ENCODE data around the gene DNAJC3. TPM values are rescaled to one million over a fixed set of nuclear protein-coding genes. Genes with fewer than 3 reads are reported as not detected.

The DNAJC3 gene
- total RNA-seq, 1 experiment from 2014 or later: 25.7 TPM

DNA sequence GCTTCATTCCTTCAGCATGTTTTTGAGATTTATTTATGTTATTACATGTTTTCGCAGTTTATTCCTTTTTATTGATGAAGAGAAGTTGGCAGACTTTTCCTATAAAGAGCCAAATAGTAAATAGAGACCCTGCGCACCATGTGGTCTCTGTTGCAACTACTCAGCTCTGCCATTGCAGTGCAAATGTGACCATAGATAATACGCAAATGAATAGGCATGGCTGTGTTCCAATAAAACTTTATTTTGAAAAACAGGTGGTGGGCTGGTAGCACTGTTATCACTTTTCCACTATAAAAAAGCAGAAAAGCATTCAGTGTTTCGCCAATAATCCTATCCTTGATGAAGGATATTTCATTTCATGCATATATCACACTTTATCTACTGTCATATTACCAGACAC, 95.0 kb downstream of the DNAJC3 start:
- DNase-seq (ENCODE audit: low read depth, low spot score) (no peak), ATAC-seq (no peak)
- Histone ChIP-seq H3K27ac (ENCODE audit: low read length) (no peak overlapping the region), H3K27me3 (ENCODE audit: control insufficient read depth, insufficient read depth, low read length) (no peaks in the 10 kb centered on the region), H3K9me3 (ENCODE audit: control insufficient read depth, insufficient read depth, low read depth, low read length) (no peaks in the 10 kb centered on the region), H3K36me3 (ENCODE audit: control insufficient read depth, insufficient read depth, low read length) (no peaks in the 10 kb centered on the region), H3K4me1 (ENCODE audit: control insufficient read depth, insufficient read depth, low read length) (no peaks in the 10 kb centered on the region), H3K4me3 (ENCODE audit: low read depth in 2 of 2, low read length in 2 of 2) (no peak overlapping the region)
- in situ Hi-C loops (cut with HindIII; ENCODE audit: low pct_unique_long_range_greater_than_20kb, low sequenced_read_pairs) (no loop called here), intact Hi-C loops (cut with micrococcal nuclease; ENCODE audit: unreplicated experiment) (no loop called here)
- no TSS peak for BruUV-seq (replicated peaks)
- CTCF ChIA-PET: interaction anchor here (0.5 kb wide), 1 partner anchor 66 kb away, joined by 3 read pairs; no protein-coding TSS in a partner anchor
- no peak for TF ChIP-seq TCF7L2 (IDR thresholded peaks at IDR 0.05; ENCODE audit: low read depth, low read length)
- TF ChIP-seq SIN3A (IDR thresholded peaks at IDR 0.05; ENCODE audit: borderline replicate concordance, insufficient read depth, low read depth, low read length): no peak
- TF ChIP-seq POLR2AphosphoS5 (IDR thresholded peaks at IDR 0.05; ENCODE audit: low read depth, low read length): no peak
- TF ChIP-seq, protein P1, sequence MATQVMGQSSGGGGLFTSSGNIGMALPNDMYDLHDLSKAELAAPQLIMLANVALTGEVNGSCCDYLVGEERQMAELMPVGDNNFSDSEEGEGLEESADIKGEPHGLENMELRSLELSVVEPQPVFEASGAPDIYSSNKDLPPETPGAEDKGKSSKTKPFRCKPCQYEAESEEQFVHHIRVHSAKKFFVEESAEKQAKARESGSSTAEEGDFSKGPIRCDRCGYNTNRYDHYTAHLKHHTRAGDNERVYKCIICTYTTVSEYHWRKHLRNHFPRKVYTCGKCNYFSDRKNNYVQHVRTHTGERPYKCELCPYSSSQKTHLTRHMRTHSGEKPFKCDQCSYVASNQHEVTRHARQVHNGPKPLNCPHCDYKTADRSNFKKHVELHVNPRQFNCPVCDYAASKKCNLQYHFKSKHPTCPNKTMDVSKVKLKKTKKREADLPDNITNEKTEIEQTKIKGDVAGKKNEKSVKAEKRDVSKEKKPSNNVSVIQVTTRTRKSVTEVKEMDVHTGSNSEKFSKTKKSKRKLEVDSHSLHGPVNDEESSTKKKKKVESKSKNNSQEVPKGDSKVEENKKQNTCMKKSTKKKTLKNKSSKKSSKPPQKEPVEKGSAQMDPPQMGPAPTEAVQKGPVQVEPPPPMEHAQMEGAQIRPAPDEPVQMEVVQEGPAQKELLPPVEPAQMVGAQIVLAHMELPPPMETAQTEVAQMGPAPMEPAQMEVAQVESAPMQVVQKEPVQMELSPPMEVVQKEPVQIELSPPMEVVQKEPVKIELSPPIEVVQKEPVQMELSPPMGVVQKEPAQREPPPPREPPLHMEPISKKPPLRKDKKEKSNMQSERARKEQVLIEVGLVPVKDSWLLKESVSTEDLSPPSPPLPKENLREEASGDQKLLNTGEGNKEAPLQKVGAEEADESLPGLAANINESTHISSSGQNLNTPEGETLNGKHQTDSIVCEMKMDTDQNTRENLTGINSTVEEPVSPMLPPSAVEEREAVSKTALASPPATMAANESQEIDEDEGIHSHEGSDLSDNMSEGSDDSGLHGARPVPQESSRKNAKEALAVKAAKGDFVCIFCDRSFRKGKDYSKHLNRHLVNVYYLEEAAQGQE (IDR thresholded peaks at IDR 0.05; ENCODE audit: insufficient read depth in 1 of 2, low read depth in 2 of 2, low read length in 1 of 2): no peak
- TF ChIP-seq, protein P2, sequence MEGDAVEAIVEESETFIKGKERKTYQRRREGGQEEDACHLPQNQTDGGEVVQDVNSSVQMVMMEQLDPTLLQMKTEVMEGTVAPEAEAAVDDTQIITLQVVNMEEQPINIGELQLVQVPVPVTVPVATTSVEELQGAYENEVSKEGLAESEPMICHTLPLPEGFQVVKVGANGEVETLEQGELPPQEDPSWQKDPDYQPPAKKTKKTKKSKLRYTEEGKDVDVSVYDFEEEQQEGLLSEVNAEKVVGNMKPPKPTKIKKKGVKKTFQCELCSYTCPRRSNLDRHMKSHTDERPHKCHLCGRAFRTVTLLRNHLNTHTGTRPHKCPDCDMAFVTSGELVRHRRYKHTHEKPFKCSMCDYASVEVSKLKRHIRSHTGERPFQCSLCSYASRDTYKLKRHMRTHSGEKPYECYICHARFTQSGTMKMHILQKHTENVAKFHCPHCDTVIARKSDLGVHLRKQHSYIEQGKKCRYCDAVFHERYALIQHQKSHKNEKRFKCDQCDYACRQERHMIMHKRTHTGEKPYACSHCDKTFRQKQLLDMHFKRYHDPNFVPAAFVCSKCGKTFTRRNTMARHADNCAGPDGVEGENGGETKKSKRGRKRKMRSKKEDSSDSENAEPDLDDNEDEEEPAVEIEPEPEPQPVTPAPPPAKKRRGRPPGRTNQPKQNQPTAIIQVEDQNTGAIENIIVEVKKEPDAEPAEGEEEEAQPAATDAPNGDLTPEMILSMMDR (IDR thresholded peaks at IDR 0.05): no peak
- POLR2A ChIA-PET: no interaction called here

DNA sequence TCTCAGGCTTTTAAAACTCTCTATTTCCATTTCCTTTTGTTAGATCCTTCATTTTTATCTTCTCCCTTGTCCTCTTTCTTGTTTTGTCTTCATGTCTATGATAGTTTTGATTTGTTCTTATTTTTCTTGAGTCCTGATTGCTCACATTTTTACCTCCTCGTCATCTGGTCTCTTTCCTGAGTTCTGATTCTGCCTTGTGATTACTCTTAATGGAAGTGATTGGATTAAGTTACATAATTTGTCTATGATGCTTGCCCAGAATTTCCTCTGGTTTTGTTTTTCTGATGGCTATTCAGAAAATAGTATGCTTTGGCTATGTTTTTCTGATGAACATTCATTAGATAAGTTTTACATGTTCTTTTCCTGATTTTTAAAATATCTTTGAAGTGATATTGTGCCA, 102.6 kb downstream of the DNAJC3 start:
- ChIA-PET POLR2A (no interaction called here), CTCF (no interaction called here)
- Histone ChIP-seq H3K27ac (ENCODE audit: low read length) (no peak overlapping the region), H3K36me3 (ENCODE audit: control insufficient read depth, insufficient read depth, low read length) (no peaks in the 10 kb centered on the region), H3K4me3 (ENCODE audit: low read depth in 2 of 2, low read length in 2 of 2) (no peak overlapping the region), H3K27me3 (ENCODE audit: control insufficient read depth, insufficient read depth, low read length) (no peaks in the 10 kb centered on the region), H3K4me1 (ENCODE audit: control insufficient read depth, insufficient read depth, low read length) (no peaks in the 10 kb centered on the region), H3K9me3 (ENCODE audit: control insufficient read depth, insufficient read depth, low read depth, low read length) (no peaks in the 10 kb centered on the region)
- ATAC-seq (no peak), DNase-seq (ENCODE audit: low read depth, low spot score) (no peak)
- intact Hi-C loops (cut with micrococcal nuclease; ENCODE audit: unreplicated experiment): no loop called here
- BruUV-seq (replicated peaks): no TSS peak
- in situ Hi-C loops (cut with HindIII; ENCODE audit: low pct_unique_long_range_greater_than_20kb, low sequenced_read_pairs): no loop called here
- TF ChIP-seq SIN3A (IDR thresholded peaks at IDR 0.05; ENCODE audit: borderline replicate concordance, insufficient read depth, low read depth, low read length): no peak
- TF ChIP-seq POLR2AphosphoS5 (IDR thresholded peaks at IDR 0.05; ENCODE audit: low read depth, low read length): no peak
- TF ChIP-seq, protein P2 (IDR thresholded peaks at IDR 0.05): no peak
- TF ChIP-seq, protein P1 (IDR thresholded peaks at IDR 0.05; ENCODE audit: insufficient read depth in 1 of 2, low read depth in 2 of 2, low read length in 1 of 2): no peak
- TF ChIP-seq TCF7L2 (IDR thresholded peaks at IDR 0.05; ENCODE audit: low read depth, low read length): no peak

Measured in Panc1 (cell line).